B cell (primary cell): ENCODE data around the gene EGLN1. TPM values are rescaled to one million over a fixed set of nuclear protein-coding genes. Genes with fewer than 3 reads are reported as not detected.

ENCODE experiments used
- ATAC-seq: fragments of 200-7000 bp; cut with Tn5 transposase; one replicate; pipeline ENCODE4 v1.10.0; 2021; ENCODE audit warnings: low read depth, mild to moderate bottlenecking, moderate number of reproducible peaks, moderate library complexity
- CTCF ChIA-PET: fragments of 350-600 bp; sonication (Branson Sonifier 250); formaldehyde crosslinking; loops from one replicate; lab custom pipeline; 2021; ENCODE audit warnings: antibody characterized with exemption, inconsistent platforms; lab: Charles Lee
- POLR2A ChIA-PET: fragments of 350-600 bp; sonication (Branson Sonifier 250); formaldehyde crosslinking; loops from one replicate; lab custom pipeline; 2021; ENCODE audit warnings: antibody characterized with exemption; lab: Charles Lee
- DNase-seq: peaks from one replicate; pipeline ENCODE4 v3.0.0; 2013
- H2AFZ ChIP-seq: 2 replicates; pipeline ENCODE4 v1.6.1; 2012; ENCODE audit warnings: mild to moderate bottlenecking, low read depth, low read length; ENCODE audit not compliant: insufficient read depth, poor library complexity, severe bottlenecking
- H3K27ac ChIP-seq, 2 donors: 1 replicate in 1 of 2; 2 replicates in 1 of 2; pipeline ENCODE4 v1.5.1; 2012 to 2013; ENCODE audit warnings: low read length in 2 of 2, mild to moderate bottlenecking in 2 of 2, moderate library complexity in 1 of 2
- H3K27me3 ChIP-seq, 4 experiments: fragments of 200-600 bp in 1 of 4; sonication (generic) in 1 of 4; replicated peaks in 1 of 4; 1 replicate in 2 of 4; 2 replicates in 2 of 4; pipeline versions ENCODE4 v1.6.1 to v1.7.0; 2013 to 2016; ENCODE audit warnings: low read length in 3 of 4, mild to moderate bottlenecking in 2 of 4, mixed read lengths in 1 of 4, moderate library complexity in 1 of 4; ENCODE audit not compliant: insufficient read depth in 4 of 4, control insufficient read depth in 3 of 4; ENCODE audit errors: control extremely low read depth in 1 of 4
- H3K36me3 ChIP-seq, 2 experiments: replicated peaks in 1 of 2; 1 replicate in 1 of 2; 2 replicates in 1 of 2; pipeline versions ENCODE4 v1.6.1 to v1.7.1; 2013; ENCODE audit warnings: low read length in 1 of 2; ENCODE audit not compliant: insufficient read depth in 2 of 2, control insufficient read depth in 1 of 2; ENCODE audit errors: control extremely low read depth in 1 of 2, extremely low read depth in 1 of 2
- H3K4me1 ChIP-seq, 2 donors: fragments of 200-600 bp in 1 of 2; sonication (generic) in 1 of 2; 1 replicate in 1 of 2; 2 replicates in 1 of 2; pipeline versions ENCODE4 v1.5.1 to v1.6.1; 2013 to 2017; ENCODE audit warnings: low read length in 2 of 2; ENCODE audit not compliant: control insufficient read depth in 2 of 2, insufficient read depth in 2 of 2
- H3K4me2 ChIP-seq: replicated peaks from 2 replicates; pipeline ENCODE3; 2012; ENCODE audit warnings: mild to moderate bottlenecking, low read depth, low read length; ENCODE audit not compliant: poor library complexity, severe bottlenecking
- H3K4me3 ChIP-seq, 5 experiments: fragments of 200-600 bp in 1 of 5; sonication (generic) in 1 of 5; 1 replicate in 3 of 5; 2 replicates in 2 of 5; pipeline versions ENCODE4 v1.5.1 to v1.7.0; 2011 to 2016; ENCODE audit warnings: low read length in 4 of 5, mild to moderate bottlenecking in 4 of 5, low read depth in 2 of 5, control low read depth in 1 of 5, moderate library complexity in 1 of 5; ENCODE audit not compliant: insufficient read depth in 1 of 5; ENCODE audit errors: control extremely low read depth in 1 of 5, extremely low read depth in 1 of 5
- H3K79me2 ChIP-seq: fragments of 200-600 bp; sonication (generic); one replicate; pipeline ENCODE4 v1.6.0; 2016; ENCODE audit warnings: low read length; ENCODE audit not compliant: control insufficient read depth, insufficient read depth
- H3K9ac ChIP-seq: fragments of 200-600 bp; sonication (generic); 2 replicates; pipeline ENCODE4 v1.6.1; 2017; ENCODE audit warnings: mild to moderate bottlenecking, low read length, moderate library complexity
- H3K9me3 ChIP-seq, 3 donors: one replicate each; pipeline versions ENCODE4 v1.6.1 to v1.7.1; 2013; ENCODE audit warnings: low read length in 2 of 3; ENCODE audit not compliant: control insufficient read depth in 2 of 3, insufficient read depth in 1 of 3; ENCODE audit errors: control extremely low read depth in 1 of 3
- H4K20me1 ChIP-seq: 2 replicates; pipeline ENCODE4 v1.6.0; 2012; ENCODE audit warnings: mild to moderate bottlenecking, low read length; ENCODE audit not compliant: insufficient read depth, control insufficient read depth, poor library complexity, severe bottlenecking
- H3K27ac Mint-ChIP-seq: one replicate; pipeline ENCODE4 v1.8.0; 2021; ENCODE audit warnings: mixed read lengths
- H3K27me3 Mint-ChIP-seq: one replicate; pipeline ENCODE4 v1.8.0; 2021; ENCODE audit warnings: mixed read lengths
- H3K4me1 Mint-ChIP-seq: one replicate; pipeline ENCODE4 v1.8.0; 2021; ENCODE audit warnings: mixed read lengths
- H3K4me3 Mint-ChIP-seq: one replicate; pipeline ENCODE4 v1.8.0; 2021; ENCODE audit warnings: mixed read lengths
- H3K9me3 Mint-ChIP-seq: one replicate; pipeline ENCODE4 v1.8.0; 2022; ENCODE audit warnings: mixed read lengths; ENCODE audit not compliant: insufficient read depth
- EZH2 ChIP-seq: IDR thresholded peaks from 2 replicates; pipeline ENCODE4 v1.6.1; 2012; ENCODE audit warnings: borderline replicate concordance, low read depth, mild to moderate bottlenecking, moderate library complexity, low read length; ENCODE audit not compliant: insufficient read depth, poor library complexity, severe bottlenecking
- WGBS: methylation state at CpG from one replicate; pipeline ENCODE4 v1.1.5; 2013; ENCODE audit warnings: missing lambda C conversion rate; ENCODE audit not compliant: insufficient coverage; 5-methylcytosine and 5-hydroxymethylcytosine counted together
- intact Hi-C: fragments of 100-400 bp; cut with micrococcal nuclease; formaldehyde crosslinking; loops from one replicate; pipeline ENCODE4 v1.10.0; 2022
- polyA plus RNA-seq: library from polyadenylated mRNA; depleted of rRNA; stranded (reverse); fragments of >200 nt; gene quantifications from 2 replicates; pipeline ENCODE4 v1.2.3, GENCODE V29; 2012
- total RNA-seq, 2 donors: library from RNA; stranded (reverse); fragments of 120-200 nt in 1 of 2; gene quantifications; 1 replicate in 1 of 2; 2 replicates in 1 of 2; pipeline versions ENCODE4 v1.2.3 to v1.2.4, GENCODE V29; 2013 to 2022
- TF ChIP-seq, protein P1 (sequence below): fragments of 200-600 bp; IDR thresholded peaks from one replicate; pipeline ENCODE4 v1.8.0; 2022; ENCODE audit warnings: antibody characterized with exemption, mild to moderate bottlenecking

Gene EGLN1
- total and polyA plus RNA-seq, 2 donors (not counting 1 experiment from before 2014, with no cell fraction given): 7.5 to 18.5 TPM

DNA sequence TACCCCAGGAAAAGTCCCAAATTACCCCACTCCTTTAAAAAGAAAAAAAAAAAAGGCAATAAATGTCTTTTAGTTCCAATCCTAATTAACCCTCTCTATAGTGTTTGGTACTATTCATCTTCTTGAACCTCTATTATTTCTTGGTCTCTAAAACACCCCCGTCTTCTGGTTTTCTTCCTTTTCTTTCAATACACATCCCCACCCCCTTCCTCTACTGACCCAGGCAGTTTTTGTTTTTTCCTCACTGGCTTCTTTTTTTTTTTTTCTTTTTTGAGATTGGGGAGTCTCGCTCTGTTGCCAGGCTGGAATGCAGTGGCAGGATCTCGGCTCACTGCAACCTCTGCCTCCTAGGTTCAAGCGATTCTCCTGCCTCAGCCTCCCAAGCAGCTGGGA lies 26.1 kb downstream of the EGLN1 start:
- Mint-ChIP-seq H3K4me1 (peaks cover 54% of the 10 kb centered on the region), H3K27me3 (no peaks in the 10 kb centered on the region), H3K27ac (no peak overlapping the region), H3K4me3 (no peak overlapping the region), H3K9me3 (no peaks in the 10 kb centered on the region)
- intact Hi-C loops: no loop called here
- ATAC-seq: no peak
- no peaks in the 10 kb centered on the region for H3K9me3 ChIP-seq
- no peaks in the 10 kb centered on the region for H3K27me3 ChIP-seq
- no peak for TF ChIP-seq EZH2
- TF ChIP-seq, protein P1, sequence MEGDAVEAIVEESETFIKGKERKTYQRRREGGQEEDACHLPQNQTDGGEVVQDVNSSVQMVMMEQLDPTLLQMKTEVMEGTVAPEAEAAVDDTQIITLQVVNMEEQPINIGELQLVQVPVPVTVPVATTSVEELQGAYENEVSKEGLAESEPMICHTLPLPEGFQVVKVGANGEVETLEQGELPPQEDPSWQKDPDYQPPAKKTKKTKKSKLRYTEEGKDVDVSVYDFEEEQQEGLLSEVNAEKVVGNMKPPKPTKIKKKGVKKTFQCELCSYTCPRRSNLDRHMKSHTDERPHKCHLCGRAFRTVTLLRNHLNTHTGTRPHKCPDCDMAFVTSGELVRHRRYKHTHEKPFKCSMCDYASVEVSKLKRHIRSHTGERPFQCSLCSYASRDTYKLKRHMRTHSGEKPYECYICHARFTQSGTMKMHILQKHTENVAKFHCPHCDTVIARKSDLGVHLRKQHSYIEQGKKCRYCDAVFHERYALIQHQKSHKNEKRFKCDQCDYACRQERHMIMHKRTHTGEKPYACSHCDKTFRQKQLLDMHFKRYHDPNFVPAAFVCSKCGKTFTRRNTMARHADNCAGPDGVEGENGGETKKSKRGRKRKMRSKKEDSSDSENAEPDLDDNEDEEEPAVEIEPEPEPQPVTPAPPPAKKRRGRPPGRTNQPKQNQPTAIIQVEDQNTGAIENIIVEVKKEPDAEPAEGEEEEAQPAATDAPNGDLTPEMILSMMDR: no peak
- no peak overlapping the region for H3K9ac ChIP-seq
- no peak overlapping the region for H3K4me3 ChIP-seq
- no peak overlapping the region for H3K27ac ChIP-seq
- peaks cover 91% of the 10 kb centered on the region for H3K79me2 ChIP-seq
- H3K36me3 ChIP-seq: peaks cover 2 to 3% of the 10 kb centered on the region in 2 experiments
- peaks cover 15% of the 10 kb centered on the region in 2 donors for H3K4me1 ChIP-seq
- ChIA-PET CTCF (no interaction called here), POLR2A (no interaction called here)
- DNase-seq: no peak
- H4K20me1 ChIP-seq: peaks cover 53% of the 10 kb centered on the region
- no peak overlapping the region for H3K4me2 ChIP-seq
- WGBS: 100% methylated on average over 3 of the region's 4 CpGs
- H2AFZ ChIP-seq: no peak overlapping the region

DNA sequence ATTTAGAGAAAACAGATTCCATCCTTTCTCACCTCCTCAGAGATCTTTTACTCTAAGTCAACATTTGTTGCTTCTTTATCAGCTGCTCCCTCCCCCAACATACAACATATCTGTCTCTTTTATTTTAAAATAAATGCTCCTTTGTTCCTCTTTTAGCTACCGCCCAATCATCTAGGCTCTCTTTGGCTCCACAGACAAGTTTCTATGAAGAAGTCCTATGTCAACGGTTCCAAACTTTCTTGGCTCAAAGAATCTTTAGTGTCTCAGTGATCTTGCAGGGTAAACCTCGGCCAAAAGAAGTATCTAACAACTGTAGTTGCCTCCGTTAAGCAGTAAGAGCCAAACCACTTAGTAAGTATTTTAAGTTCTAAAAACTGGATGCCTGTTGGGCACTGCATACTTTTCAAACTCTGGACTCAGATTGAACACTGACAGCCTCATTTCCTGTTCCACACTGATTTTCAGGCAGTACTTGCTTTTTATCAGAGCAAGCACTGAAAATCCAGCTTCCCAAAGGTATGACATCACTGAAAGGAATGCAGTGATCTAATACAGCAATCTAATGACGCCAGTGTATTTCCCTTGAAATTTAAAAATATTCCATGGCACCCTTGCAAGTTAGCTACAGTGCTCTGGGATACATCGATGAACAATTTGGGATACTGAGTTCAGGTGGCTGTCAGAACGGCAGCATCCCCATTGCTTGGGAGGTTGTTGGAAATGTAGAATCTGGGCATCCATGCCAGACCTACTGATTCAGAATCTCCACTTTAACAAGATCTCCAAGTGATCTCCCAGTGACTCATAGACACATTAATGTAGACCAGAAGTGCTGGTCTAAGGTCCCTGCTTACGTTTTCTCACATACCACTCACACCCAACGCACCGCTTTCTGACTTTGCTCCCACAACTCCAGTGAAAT lies 26.8 kb downstream of the EGLN1 start:
- H3K27me3 Mint-ChIP-seq: no peaks in the 10 kb centered on the region
- DNase-seq (no peak), ATAC-seq (no peak)
- H3K27ac Mint-ChIP-seq: no peak overlapping the region
- Histone ChIP-seq H2AFZ (no peak overlapping the region), H3K9ac (peak overlapping the region; percentile 9), H3K4me2 (peak overlapping the region; percentile 26), H3K9me3 (no peaks in the 10 kb centered on the region), H3K79me2 (peaks cover 91% of the 10 kb centered on the region), H3K27me3 (no peaks in the 10 kb centered on the region), H3K4me3 (no peak overlapping the region), H3K27ac (peak overlapping the region in 1 of 2 donors; percentile 24), H4K20me1 (peaks cover 56% of the 10 kb centered on the region), H3K4me1 (peaks cover 15% of the 10 kb centered on the region in 2 donors), H3K36me3 (peaks cover 2 to 3% of the 10 kb centered on the region in 2 experiments)
- ChIA-PET CTCF (no interaction called here), POLR2A (no interaction called here)
- TF ChIP-seq EZH2: no peak
- TF ChIP-seq, protein P1: no peak
- H3K4me1 Mint-ChIP-seq: peaks cover 56% of the 10 kb centered on the region
- WGBS: 66% methylated on average over 7 of the region's 10 CpGs
- no peak overlapping the region for H3K4me3 Mint-ChIP-seq
- H3K9me3 Mint-ChIP-seq: no peaks in the 10 kb centered on the region
- intact Hi-C loops: no loop called here
